Measurements from ENCODE around the gene JAKMIP1.

DNA sequence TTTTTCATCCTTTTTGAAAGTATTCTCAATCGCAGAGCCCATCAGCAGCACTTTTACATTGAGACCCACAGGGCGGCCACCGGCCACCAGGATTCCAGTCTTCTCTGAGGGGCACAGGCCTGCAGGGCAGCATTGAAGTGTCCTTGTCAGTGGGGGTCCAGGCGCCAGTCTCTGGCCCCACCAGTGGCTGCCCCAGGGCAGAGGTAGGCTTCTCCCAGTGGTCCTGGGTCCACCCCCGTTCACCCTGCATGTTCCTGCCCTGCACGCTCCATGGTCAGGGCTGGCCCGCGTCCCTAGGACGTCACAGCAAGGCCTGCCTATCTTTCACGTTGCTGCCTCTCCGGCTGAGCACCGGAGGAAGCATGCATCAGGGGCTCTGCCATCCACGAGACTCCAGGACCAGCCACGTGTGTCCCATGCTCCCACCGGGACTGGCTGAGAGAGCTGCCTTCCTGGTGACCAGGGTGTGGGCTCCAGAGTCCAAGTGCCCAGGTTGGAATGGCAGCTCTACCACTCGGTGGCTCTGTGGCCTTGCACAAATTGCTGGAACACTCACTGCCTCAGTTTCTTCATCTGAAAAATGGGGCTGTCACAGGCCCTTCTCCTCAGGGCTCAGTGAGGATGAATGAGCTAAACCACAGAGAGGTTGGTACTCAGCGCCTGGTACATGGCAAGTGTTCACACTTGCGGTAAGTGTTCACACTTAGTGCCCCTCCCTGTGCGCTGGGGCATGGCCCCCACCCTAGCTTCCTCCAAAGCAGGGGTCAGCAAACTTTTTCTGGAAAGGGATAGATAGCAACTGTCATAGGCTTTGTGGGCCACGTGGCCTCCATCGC, 30.7 kb upstream of the JAKMIP1 start:
- no peak for TF ChIP-seq POLR2AphosphoS5 (IDR thresholded peaks at IDR 0.05; ENCODE audit: low read depth, low read length)
- no peak for TF ChIP-seq TCF7L2 (IDR thresholded peaks at IDR 0.05; ENCODE audit: low read depth, low read length)
- TF ChIP-seq, protein P1, sequence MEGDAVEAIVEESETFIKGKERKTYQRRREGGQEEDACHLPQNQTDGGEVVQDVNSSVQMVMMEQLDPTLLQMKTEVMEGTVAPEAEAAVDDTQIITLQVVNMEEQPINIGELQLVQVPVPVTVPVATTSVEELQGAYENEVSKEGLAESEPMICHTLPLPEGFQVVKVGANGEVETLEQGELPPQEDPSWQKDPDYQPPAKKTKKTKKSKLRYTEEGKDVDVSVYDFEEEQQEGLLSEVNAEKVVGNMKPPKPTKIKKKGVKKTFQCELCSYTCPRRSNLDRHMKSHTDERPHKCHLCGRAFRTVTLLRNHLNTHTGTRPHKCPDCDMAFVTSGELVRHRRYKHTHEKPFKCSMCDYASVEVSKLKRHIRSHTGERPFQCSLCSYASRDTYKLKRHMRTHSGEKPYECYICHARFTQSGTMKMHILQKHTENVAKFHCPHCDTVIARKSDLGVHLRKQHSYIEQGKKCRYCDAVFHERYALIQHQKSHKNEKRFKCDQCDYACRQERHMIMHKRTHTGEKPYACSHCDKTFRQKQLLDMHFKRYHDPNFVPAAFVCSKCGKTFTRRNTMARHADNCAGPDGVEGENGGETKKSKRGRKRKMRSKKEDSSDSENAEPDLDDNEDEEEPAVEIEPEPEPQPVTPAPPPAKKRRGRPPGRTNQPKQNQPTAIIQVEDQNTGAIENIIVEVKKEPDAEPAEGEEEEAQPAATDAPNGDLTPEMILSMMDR (IDR thresholded peaks at IDR 0.05): no peak
